GM21825 (cell line): ENCODE results near the gene COL20A1.
"Not testable (repeated sequence)": the region's sequence is repeated elsewhere in the genome, so short reads cannot be mapped to it uniquely, and the experiment has no call there.

Source experiments
- ATAC-seq: cut with Tn5 transposase; IDR thresholded peaks from one replicate; pipeline ENCODE4 v1.9.1; 2021; ENCODE audit warnings: mild to moderate bottlenecking, moderate library complexity; ENCODE audit not compliant: unreplicated experiment

COL20A1 gene

GRCh38 chr20:63330084-63330760 lies 37.2 kb downstream of the COL20A1 start:
- ATAC-seq: no peak

GRCh38 chr20:63330940-63331339 lies 38.0 kb downstream of the COL20A1 start:
- ATAC-seq: no peak

DNA sequence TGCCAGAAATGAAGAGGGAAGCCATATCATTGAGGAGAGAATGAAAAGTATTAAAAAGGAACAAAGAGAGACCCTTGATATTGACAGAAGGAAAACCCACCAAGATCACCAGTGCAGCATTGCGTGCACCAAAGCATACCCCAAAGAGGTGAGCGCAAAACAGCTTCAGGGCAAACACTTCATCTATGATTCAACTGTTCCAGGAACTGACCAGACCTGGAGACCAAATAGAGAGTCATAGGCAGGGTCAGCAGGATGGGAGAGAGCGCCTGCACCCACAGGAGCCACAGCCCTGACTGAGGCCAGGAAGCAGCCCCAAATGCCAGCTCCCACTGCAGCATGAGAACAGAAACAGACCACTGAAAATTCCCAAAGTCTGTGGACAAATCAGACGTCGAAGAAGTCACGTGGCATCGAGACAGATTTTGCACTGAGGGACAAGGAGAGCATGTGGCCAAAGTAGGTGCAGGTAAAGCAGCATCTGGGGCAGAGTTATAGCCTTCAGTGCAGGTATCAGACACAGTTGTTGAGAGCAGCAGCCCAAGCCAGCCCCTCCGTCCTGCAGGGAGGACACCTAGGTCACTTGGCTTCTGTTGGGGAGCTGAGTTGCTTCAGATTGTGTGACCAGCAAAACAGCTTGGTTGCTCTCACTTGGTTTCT lies 38.9 kb downstream of the COL20A1 start:
- no peak for ATAC-seq

DNA sequence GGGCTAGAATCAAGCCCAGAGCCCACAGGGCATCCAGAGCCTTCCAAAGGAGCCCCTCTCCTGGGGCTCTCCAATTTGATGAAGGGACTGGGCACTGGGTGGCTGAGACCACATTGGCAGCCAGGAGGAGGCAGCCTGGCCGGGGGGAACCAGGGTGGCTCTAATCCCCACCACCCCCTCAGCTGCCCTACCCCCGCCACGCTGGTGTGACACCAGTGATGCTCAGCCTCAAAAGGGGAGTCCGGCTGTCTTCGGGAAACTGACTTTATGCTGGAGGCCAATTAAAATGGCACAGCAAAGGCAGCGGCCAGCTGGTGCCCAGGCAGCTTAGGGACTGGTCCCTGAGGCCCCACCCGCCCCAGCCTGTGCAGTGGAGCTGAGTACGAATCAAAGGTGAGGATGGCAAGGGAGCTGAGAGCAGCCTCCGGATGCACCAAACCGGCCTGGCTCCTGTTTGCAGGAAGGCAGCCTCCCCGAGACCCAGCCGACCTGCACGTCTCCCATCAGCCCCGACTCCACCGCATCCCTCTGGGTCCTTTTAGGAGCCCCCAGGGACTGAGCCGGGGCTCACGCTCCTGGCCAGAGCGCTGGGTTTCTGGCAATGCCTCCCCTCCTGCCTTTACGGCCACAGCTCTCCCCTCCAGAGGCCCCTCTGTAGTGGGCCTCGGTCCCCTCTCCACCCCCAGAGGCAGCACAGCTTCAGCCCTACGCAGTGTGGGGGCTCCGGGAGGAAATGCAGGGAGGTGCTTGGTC lies 39.7 kb downstream of the COL20A1 start:
- ATAC-seq: no peak

DNA sequence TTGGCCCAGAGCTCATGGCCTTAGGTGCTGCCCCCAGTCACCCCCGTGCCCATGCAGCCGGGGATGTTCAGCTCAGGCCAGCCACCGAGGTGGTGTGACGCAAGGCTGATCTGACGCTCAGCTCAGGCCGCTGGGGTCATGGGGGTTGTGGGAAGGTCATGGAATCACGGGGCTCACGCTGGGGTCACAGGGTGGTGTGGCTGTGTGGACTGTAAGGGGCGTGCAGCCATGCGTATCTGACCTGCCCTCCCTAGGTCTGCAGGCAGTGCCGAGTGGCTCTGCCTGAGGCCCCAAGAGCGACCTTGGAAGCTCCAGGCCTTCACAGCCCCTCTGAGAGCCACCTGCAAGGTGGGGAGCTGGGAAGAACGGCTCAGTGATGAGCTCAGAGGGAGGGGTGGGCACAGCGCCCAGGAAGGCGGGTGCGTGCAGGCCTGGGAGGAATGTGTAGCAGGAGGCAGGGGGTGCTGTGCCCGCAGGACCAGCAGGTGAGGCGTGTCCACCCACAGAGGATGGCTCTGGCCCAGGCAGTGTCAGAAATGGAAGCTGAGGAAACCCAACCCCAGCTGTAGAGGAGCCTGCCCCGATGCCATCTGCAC lies 40.4 kb downstream of the COL20A1 start:
- ATAC-seq: no peak

GRCh38 chr20:63334356-63334755 lies 41.4 kb downstream of the COL20A1 start:
- ATAC-seq: no peak

DNA sequence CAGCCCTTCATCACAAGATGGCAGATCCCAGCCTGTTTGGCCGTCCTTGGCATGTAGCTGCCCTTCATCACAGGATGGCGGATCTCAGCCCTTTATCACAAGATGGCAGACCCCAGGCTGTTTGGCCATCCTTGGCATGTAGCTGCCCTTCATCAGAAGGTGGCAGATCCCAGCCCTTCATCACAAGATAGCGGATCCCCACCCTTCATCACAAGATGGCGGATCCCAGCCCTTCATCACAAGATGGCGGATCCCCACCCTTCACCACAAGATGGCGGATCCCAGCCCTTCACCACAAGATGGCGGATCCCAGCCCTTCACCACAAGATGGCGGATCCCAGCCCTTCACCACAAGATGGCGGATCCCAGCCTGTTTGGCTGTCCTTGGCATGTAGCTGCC lies 42.1 kb downstream of the COL20A1 start:
- ATAC-seq: not testable (repeated sequence)

GRCh38 chr20:63335711-63336110 lies 42.7 kb downstream of the COL20A1 start:
- ATAC-seq: no peak

- ATAC-seq: no peak
These were observed 43.3 kb downstream of the COL20A1 start for GRCh38 chr20:63336232-63336752.

GRCh38 chr20:63337786-63338420 lies 44.9 kb downstream of the COL20A1 start:
- ATAC-seq: no peak

- not testable (repeated sequence) for ATAC-seq
These were observed 46.4 kb downstream of the COL20A1 start for GRCh38 chr20:63339154-63340094.

GRCh38 chr20:63340158-63340688 lies 47.2 kb downstream of the COL20A1 start:
- ATAC-seq: not testable (repeated sequence)

- ATAC-seq: no peak
These were observed 49.8 kb downstream of the COL20A1 start for GRCh38 chr20:63342561-63343459.

- no peak for ATAC-seq
These were observed 50.8 kb downstream of the COL20A1 start for GRCh38 chr20:63343460-63344445.

- no peak for ATAC-seq
These were observed 51.8 kb downstream of the COL20A1 start for GRCh38 chr20:63344616-63345327.

DNA sequence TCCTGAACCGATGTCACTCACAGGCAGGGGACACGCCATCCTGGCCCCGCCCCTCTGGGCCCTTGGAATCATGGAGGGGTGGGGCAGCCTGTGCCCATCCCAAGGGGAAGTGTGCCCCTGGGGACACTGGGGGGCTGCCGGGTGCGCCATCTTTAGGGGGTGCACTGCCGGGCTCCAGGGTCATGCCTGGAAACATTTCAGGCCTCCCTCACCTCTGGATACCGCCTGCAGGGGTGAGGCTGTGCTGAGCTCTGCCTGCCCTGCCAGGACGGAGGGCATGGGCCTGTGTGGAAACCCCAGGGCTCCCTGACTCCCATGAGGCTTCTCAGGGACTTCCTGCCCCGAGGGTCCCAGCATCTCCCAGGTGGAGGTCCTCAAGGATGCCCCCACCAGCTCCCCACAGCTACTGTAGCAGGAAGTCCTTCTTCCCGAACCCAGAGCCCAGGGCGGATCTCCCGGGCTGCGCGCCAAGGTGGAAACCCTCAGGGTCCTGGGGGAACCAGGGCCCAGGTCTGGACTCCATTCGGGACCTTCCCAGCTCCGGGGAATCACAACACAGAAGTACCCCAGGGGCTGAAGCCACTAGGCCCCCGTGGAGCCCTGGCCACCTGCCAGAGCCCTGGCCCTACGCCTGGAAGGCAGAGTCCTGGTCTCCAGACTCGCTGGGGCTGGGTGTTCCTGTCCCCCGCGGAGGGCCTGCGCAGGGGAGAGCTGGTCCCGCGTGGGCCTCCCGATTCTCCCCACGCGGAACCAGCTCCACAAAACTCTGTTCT lies 52.5 kb downstream of the COL20A1 start:
- ATAC-seq: no peak
